ENCODE data around the gene PNLDC1.
"Not testable (repeated sequence)": the region's sequence is repeated elsewhere in the genome, so short reads cannot be mapped to it uniquely, and the experiment has no call there.

PNLDC1 gene

GRCh38 chr6:159788753-159789376, 11.2 kb upstream of the PNLDC1 start:
- DNase-seq = peak; percentile 20

GRCh38 chr6:159789377-159790148, 10.5 kb upstream of the PNLDC1 start, which contains the start of gene TCP1:
Gene TCP1, minus strand, starts transcription at chr6:159789602. Its CDS starts 134 bp downstream, at chr6:159789468.
- peak; percentile 99 for DNase-seq

DNA sequence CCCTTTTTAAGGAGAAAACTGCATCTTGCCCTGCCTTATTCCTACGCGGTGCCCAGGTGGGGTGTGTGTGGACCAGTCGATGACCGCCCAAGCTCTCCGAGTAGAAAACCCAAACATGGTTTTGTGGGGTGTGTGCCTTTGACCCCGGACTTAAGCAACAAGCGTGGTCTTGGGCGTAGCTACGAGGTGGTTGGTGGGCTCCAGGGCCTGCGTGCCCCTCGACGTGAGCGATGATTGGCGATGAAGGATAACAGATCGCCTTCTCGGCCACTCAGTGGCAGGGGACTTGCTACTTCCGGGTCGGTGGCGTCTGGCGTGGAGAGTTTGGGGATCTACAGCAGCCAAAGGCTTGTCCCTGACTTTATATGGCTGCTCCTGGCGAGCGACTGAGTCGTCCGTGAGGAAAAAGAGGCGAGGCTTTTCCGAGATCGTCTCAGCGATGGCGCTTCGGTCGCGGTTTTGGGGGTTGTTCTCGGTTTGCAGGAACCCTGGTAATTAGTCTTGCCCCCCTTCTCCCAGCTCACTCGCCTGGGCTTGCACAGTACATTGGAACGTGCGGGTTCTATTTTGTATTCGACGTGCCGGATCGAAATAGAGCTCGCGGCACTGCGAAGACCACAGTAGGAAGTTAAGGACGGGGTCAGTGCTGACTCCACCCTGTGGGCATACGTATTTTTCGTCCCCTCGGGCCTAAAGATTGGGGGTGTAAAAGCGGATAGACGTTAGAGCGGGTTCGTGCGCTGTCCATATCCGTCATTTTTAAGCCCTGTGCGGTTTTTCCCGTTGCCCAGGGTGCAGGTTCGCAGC, 9.7 kb upstream of the PNLDC1 start, which contains the start of gene MRPL18:
Gene MRPL18, plus strand, starts transcription at position 319 of the 807 bp plus-strand sequence. Its CDS starts 121 bp downstream, at position 440.
- DNase-seq = peak; percentile 81

GRCh38 chr6:159790956-159791598, 9.0 kb upstream of the PNLDC1 start:
- DNase-seq = peak; percentile 4

- DNase-seq = not testable (repeated sequence)
These were observed 5.1 kb upstream of the PNLDC1 start for GRCh38 chr6:159794976-159795375.

GRCh38 chr6:159797554-159797953, 2.5 kb upstream of the PNLDC1 start:
- no peak for DNase-seq

DNA sequence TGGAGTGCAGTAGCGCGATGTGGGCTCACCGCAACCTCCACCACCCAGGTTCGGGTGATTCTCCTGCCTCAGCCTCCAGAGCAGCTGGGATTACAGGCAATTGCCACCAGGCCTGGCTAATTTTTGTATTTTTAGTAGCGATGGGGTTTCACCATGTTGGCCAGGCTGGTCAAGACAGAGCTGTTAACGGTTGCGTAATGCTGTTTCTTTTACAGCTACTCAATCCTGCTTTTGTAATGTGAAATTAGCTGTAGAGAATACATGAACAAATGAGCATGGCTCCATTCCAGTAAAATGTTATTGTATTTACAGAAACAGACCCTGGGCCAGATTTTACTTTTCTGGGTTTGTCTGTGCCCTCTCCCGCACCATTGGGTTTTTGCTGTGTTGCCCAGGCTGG, 1.9 kb downstream of the PNLDC1 start:
- DNase-seq = no peak

DNA sequence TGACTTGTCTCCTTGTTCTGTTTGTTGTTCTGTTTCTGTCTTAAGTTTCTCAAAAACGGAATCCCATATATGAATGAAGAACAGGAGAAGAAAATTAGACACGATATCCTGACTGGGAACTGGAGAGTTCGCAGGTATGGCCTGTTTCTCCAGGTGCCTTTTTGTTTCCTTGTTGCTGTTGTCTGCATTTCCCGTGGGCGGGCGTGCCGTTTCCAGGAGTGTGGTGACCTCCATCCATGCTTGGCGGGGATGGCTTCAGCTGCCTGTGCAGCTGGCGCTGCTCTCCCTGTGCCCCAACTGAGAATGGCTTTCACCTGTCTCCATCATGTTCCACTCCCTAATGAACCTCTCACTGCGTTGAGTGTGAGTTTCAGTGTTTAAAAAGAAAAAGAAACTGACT, 4.4 kb downstream of the PNLDC1 start:
- DNase-seq = no peak

DNA sequence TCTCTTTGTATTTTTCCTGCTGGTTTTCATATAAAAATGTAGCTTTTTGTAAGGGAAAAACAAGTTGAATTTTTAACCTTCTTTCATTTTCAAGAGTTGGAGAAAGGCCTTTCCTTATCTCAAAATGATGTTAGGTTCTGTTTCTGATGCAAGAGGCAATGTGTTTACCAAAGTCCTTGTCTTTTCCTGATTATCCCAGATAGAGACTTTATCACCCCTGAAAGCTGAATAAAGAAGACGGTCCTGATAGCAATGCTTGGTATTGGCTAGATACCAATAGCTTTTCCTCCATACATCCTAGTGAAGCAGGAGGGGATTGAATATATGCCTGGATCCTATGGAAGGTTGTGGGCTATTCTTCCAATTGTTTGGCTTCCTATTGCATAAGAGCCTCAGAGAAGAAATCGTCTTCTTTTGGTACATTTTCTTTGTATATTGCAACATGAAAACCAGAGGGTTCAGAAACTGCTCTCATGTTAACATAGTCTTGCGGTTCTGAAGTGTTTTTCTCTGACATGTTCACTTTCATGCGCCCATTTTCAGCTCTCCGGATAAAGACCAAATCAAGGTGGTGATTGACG, 5.5 kb downstream of the PNLDC1 start:
- DNase-seq = no peak

DNA sequence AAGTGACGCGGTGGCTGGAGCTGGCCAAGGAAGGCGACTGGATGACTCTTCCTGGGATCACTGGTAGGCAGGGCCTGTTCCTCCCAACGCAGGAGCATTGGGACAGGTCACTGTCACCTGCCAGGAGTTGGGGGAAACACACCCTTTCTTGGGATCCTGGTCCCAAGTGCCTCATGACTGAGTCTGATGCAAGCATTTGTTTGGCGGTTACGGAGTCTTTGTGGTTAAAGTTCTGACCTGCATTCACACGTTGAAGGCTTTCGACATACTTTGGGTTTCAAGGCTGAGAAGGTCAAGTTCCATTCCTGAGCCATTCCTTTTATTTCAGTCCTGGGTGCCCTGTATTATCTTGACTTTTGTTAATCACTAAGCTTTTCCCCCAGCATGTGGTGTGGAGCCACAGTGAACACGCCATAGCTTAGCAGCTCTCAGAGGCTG, 6.0 kb downstream of the PNLDC1 start:
- no peak for DNase-seq

- no peak for DNase-seq
These were observed 7.2 kb downstream of the PNLDC1 start for GRCh38 chr6:159807150-159807858.

DNA sequence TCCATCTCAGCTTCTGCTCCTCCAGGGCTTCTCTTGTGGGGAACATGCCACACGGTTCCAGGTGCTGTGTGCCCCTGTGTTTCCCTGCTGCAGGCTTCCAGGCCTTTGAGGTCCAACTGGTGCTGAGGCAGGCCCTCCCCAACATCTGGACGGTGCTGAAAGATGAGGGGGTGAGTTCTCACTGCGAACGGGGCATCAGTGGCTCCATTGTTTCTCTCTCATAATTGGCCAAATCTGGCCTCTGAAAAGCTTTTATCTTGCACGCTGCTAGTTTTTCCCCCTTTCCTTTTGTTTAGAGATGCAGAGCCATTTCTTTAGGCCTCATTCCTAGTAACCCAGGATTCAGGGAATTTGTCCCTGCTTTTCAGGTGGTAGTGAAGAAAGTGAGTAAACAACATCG, 8.6 kb downstream of the PNLDC1 start:
- no peak for DNase-seq

DNA sequence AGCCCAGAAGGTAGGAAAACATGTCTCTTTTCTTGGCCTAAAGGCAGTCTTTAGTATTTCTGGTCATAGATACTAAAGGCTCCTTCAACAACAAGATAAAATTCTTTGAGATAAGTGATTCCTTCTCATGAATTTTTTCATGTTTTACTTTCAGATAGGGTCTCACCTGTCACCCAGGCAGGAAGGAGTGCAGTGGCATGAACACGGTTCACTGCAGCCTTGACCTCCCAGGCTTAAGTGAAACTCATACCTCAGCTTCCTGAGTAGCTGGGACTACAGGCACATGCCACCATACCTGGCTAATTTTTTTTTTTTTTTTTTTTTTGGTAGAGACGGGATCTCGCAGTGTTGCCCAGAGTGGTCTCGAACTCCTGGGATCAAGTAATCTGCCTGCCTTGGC, 9.1 kb downstream of the PNLDC1 start:
- DNase-seq = no peak

DNA sequence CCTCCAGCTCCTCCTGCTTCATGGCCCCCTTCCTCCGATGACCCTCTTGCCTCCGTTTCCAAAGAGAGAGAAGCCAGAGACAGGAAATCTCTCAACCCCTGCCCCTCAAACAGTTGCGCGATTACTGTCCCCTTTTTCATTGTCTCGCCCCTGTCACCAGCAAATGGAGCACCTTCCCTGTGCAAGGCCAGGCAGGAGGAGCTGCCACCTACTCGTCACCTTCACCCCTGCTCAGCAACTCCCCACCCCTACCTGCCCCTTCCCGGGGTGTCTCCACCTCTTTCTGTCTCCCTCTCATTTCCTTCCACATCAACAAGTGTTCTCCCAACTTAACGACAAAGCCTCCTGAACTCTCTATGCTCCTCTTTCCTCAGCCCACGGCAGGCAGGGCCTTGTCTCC, 13.7 kb downstream of the PNLDC1 start:
- DNase-seq = no peak

DNA sequence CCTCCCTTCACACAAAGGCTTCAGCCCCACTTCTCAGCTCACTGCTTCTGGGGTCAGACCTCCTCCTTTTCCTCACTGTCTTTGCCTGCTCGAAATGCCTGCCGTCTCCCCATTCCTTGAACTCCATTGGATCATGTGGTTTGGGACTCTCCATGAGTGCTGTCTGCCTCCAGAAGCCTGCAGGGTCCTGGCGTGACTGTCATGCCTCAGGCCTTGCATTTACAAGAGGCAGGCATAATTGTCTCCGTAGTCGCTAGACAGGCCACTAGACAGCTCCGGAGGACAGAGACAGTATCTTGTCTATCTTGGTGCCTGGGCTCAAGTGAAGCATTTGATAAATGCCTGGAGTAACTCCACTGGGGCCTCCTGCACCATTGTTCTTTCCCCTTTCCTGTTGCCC, 15.3 kb downstream of the PNLDC1 start:
- no peak for DNase-seq

- not testable (repeated sequence) for DNase-seq
These were observed 16.7 kb downstream of the PNLDC1 start for GRCh38 chr6:159816775-159817174.

DNA sequence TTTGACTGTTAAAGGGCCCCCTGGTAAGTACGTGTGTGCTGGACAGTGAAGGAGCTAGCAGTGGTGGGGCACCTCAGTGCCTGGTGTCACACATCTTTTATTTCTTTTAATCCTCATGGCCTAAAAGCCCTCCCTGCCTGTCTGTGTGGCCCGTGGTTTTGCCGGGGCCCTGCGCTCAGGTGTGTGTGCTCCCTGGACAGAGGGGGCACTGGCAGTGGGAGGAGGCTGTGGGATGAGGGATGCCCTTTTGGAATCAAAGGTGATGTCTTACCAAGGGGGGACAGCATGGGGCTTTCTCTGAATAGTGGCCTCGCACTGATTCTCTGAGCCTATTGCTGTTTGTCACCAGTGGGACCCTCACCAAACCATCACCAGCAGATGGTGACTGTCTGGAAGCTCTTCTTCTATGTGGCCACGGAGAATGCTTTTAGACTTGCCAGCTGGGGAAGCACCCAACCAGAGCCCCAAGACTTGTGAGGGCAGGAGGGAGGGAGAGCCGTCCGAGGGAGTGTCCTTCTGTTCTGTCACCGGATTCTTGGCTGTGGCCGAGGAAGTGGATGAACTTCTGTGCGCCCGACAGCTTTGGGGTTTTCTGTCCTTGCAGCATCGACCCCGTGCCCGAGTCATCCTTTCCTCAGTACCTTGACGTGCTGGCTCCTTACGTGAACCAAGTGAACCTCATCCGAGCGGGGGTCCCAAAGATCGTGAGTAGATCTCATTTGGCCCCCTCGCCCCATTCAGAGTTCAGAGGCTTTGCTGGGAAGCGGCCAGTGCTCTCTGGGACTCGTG, 18.1 kb downstream of the PNLDC1 start:
- no peak for DNase-seq

DNA sequence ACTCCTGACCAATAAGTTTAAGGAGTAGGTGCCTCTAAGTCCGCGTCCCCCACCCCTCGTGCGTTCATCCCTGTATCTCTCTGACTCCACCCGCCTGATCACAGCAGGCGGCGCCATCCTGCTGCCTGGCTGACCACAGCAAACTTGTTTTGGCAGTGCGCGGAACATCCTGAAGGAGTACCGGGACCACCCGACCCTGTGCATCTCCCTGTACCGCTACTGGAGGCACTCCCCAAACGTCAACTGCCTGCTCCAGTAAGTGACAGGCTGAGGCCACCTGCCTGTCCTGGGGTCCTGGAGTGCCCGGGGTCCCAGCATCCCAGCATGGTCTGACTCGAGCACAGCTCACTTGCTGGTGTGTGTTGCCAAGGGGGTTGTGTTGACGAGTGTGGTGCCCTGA, 19.0 kb downstream of the PNLDC1 start:
- no peak for DNase-seq

GRCh38 chr6:159819932-159820640, 20.0 kb downstream of the PNLDC1 start:
- peak; percentile 20 for DNase-seq

GRCh38 chr6:159821122-159821521, 21.0 kb downstream of the PNLDC1 start:
- DNase-seq = no peak

All from activated CD4-positive, alpha-beta T cell treated with anti-CD3 and anti-CD28 coated beads, Interleukin-2, amount 50 U/mL, for 1 hour (primary cell).